G401 (cell line): ENCODE data around the gene SMIM14. TPM values are rescaled to one million over a fixed set of nuclear protein-coding genes. Genes with fewer than 3 reads are reported as not detected.
A peak's percentile ranks its signal among the peaks of the same experiment; 100 is the strongest.
"Not testable (repeated sequence)": the region's sequence is repeated elsewhere in the genome, so short reads cannot be mapped to it uniquely, and the experiment has no call there.

ENCODE experiments used
- DNase-seq: peaks from one replicate; pipeline ENCODE4 v3.0.0-alpha.2; 2015; ENCODE audit warnings: low spot score
- in situ Hi-C: cut with HindIII; loops from 2 replicates; pipeline ENCODE4 v1.10.0; 2016; ENCODE audit warnings: low sequenced_read_pairs, mixed read lengths
- total RNA-seq: library from RNA; depleted of rRNA; stranded (reverse); fragments of >200 nt; shearing (Covaris generic); gene quantifications from 2 replicates; pipeline ENCODE4 v1.2.3, GENCODE V29; 2014

SMIM14 gene
- total RNA-seq, 1 experiment from 2014 or later, result 37.4 TPM

DNA sequence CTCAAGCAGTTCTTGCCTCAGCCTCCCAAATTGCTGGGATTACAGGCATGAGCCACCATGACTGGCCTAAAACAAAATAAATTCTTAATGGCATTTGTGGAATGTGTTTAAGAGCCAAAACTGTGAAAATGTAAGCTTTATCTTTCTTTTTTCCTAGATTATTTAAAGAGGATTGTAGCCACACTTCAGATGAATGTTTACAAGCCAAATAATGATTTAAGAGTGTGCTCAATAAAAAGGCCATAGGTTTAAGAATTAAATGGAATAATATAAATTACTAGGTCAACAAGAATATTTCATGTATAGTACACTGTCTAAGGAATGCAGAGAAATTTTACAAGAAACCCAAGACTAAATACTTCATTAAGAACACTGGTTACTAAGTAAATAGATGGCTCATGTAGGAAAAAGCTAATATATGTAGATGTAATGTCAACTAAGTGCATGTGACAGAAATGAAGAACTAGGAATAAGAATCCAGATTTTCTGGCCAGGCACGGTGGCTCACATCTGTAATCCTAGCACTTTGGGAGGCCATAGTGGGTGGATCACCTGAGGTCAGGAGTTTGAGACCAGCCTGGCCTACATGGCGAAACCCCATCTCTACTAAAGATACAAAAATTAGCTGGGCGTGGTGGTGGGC, 90.1 kb downstream of the SMIM14 start:
- in situ Hi-C loops, result no loop called here
- no peak for DNase-seq

DNA sequence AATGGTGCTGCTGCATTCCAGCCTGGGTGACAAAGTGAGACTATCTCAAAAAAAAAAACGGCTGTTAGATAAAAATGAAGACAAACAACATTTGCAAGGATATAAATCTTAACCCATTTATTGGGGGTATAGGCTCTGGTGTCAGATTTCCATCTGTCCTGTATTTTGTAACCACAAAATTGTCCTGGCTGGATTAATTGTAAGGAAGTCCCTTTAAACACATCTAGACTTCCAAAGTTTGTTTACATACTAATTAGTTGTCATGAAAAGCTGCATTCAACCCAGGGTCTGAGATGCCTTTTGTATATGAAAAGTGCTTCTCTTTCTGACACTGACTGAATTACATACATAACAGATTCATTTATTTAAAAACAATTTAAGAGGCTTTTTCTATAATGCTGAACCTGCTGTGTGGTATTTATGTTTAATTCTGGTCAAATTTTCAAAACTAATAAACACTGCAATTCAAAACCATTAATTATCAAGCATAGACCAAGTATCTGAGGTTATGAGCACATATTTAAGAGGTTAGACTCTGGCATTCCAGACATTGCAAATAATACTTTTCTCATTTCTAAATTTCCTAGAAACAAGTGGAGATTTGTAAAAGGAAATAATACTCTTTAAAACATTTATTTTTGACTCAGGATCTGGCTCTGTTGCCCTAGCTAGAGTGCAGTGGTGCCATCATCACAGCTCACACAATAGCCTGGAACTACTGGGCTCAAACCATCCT, 93.9 kb downstream of the SMIM14 start:
- DNase-seq, result no peak
- in situ Hi-C loops, result no loop called here

DNA sequence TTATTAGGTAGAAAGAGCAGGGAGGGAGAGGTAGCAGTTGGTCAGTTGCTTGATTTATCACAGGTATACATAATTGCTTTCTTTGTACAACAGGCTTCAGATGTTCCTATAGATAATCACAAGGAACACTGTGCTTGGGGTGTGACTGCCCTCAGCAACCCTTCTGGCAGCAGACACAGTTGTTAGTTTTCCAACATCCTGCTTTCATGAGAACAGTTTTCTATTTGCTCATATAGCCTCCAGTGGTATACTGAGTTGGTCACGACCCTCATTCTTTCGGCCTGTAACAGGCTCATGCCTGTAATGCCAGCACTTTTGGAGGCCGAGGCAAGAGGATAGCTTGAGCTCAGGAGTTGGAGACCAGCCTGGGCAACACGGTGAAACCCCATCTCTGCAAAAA, 94.6 kb downstream of the SMIM14 start:
- in situ Hi-C loops, DNase-seq: not testable (repeated sequence)

DNA sequence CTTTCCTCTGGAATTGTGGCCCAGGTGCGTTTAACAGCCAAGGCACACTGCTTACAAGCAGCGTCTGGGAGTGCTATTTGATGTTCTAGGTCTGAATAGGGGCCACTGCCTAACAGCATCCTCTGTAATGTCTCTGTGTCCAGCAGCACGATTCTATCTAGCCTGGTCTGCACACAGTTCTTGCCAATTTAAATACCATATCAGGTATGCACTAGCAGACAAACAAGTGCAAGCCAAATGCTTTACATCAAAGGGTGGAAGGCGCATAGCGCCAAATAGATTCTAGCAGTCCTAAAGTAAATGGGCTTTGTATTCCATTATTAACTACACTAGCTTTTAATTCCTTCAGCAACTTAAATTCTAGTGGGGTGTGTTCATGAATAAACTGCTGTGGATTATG, 95.6 kb downstream of the SMIM14 start:
- DNase-seq, result no peak
- in situ Hi-C loops, result no loop called here

DNA sequence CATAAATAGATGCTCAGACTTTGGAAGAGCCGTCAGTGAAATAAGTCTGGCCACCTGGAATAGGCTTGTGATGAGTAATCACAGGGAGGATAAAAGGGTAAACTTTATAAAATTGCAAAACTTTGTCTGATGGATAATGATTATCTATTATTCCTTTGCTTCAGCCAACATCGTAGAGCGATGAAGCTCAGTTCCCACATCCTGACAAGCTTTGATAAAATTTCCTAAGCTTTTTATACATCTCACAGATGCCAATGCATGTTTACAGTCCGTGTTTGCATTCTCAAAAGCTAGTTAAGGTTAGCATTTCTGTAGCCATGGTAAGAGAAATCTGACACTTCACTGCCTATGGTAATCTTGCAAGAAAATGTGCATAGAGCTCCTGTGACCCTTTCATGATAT, 96.1 kb downstream of the SMIM14 start:
- DNase-seq, result no peak
- in situ Hi-C loops, result no loop called here

DNA sequence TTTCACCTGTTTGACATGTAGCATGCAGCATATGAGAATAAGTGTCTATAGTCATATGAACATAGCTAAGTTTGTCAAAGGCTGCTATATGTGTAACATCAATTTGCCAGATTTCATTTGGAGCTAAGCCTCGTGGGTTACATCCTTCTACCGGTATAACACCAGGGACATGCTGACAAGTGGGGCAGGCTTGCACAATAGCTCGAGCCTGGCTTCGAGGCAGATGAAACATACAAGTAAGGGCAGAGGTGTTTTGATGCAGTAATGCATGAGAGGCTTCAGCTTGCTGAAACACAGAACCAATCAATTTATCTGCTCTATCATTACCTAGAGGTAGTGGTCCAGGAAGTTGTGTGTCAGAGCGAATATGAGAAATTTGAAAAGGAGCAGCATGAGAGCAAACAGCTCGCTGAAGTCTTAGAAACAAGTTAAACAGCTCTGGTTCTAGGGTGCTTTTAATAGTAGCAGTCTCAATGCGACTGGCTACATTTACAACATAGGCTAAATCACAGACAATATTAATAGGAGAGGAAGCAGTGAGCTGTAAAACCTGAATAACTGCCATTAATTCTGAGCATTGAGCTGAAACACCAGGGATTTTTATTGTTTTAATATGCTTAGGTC, 96.6 kb downstream of the SMIM14 start:
- no peak for DNase-seq
- in situ Hi-C loops, result no loop called here

DNA sequence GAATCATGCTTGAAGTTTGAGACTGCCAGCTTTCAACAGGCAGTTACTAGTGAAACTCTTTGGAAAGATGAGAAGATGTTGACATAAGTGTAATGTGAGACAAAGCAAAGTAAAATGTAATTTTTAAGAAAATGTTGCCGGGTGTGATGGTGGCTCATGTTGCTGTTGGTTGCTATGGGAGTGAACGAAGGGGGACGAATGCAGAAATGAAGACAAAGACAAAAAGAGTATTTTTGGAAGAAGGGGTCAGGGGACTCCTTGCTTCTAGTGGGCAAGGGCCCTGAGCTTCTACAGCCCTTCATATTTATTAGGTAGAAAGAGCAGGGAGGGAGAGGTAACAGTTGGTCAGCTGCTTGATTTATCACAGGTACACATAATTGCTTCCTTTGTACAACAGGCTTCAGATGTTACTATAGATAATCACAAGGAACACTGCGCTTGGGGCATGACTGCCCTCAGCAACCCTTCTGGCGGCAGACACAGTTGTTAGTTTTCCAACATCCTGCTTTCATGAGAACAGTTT, 99.5 kb downstream of the SMIM14 start:
- in situ Hi-C loops, result no loop called here
- DNase-seq, result no peak

DNA sequence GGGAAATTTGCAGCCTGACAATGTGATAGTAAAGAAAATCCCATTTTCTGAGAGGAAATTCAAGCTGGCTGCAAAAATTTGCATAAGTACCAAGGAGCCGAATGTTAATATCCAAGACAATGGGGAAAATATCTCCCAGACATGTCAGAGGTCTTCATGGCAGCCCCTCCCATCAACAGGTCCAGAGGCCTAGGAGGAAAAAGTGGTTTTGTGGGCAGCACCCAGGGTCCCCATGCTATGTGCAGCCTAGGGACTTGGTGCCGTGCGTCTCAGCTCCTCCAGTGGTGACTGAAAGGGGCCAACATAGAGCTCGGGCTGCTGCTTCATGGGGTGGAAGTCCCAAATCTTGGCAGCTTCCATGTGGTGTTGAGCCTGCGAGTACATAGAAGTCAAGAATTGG, 105.1 kb downstream of the SMIM14 start:
- in situ Hi-C loops, result no loop called here
- no peak for DNase-seq

DNA sequence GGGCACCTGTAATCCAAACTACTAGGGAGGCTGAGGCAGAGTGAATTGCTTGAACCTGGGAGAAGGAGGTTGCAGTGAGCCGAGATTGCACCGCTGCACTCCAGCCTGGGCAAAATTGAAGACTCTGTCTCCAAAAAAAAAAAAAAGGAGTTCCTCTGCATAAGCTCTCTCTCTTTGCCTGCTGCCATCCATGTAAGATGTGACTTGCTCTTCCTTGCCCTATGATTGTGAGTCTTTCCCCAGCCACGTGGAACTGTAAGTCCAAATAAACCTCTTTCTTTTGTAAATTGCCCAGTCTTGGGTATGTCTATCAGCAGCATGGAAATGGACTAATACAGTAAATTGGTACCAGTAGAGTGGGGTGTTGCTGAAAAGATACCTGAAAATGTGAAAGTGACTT, 106.4 kb downstream of the SMIM14 start:
- DNase-seq, in situ Hi-C loops: not testable (repeated sequence)

DNA sequence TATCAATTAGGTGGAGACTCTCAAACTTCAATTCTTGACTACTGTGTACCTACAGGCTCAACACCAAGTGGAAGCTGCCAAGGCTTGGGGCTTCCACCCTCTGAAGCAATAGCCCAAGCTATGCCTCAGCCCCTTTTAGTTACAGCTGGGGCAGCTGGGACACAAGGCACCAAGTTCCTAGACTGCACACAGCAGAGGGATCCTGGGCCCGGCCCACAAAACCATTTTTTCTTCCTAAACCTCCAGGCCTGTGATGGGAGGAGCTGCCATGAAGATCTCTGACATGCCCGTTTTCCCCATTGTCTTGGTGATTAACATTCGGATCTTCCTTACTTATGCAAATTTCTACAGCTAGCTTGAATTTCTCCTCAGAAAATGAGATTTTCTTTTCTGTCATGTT, 108.0 kb downstream of the SMIM14 start:
- DNase-seq, result no peak
- in situ Hi-C loops, result no loop called here

DNA sequence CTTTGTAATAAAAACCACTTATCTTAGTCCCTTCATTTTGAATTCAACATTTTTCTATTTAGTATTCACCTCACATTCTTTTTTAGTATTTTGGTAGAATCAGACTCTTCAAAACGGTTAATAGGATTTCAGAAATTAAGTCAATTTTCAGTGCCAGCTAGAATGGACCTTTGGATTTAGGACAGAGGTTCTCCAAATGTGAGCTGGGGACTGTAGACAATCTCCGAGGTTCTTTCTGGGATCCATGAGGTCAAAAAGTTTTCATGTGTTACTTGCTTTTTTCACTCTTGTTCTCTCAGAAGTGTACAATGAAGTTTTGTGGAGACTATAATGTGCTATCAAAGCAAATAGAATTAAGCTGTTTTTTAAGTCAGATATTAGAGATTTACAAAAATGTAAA, 109.1 kb downstream of the SMIM14 start:
- in situ Hi-C loops, result no loop called here
- DNase-seq, result no peak

DNA sequence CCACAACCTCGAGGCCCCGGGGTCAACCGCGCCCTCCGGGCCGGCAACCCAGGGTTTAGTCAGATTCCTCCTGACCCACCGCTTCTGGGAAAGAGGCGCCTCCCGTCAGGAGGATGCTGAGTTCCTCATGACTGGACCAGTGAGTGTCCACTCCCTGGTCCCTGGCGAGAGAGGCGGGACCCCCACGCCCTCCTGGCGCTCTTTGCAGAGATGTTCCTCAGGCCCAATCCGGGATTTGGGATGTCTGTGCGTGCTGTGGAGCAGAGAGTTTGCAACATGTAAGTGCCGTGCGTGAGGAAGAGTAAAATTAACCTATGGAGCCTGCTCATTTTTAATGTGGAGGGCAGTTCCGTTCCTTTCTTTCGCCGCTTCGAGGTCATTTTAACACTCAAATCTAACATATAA, 110.6 kb downstream of the SMIM14 start:
- peak; percentile 68 for DNase-seq
- in situ Hi-C loops, result no loop called here

DNA sequence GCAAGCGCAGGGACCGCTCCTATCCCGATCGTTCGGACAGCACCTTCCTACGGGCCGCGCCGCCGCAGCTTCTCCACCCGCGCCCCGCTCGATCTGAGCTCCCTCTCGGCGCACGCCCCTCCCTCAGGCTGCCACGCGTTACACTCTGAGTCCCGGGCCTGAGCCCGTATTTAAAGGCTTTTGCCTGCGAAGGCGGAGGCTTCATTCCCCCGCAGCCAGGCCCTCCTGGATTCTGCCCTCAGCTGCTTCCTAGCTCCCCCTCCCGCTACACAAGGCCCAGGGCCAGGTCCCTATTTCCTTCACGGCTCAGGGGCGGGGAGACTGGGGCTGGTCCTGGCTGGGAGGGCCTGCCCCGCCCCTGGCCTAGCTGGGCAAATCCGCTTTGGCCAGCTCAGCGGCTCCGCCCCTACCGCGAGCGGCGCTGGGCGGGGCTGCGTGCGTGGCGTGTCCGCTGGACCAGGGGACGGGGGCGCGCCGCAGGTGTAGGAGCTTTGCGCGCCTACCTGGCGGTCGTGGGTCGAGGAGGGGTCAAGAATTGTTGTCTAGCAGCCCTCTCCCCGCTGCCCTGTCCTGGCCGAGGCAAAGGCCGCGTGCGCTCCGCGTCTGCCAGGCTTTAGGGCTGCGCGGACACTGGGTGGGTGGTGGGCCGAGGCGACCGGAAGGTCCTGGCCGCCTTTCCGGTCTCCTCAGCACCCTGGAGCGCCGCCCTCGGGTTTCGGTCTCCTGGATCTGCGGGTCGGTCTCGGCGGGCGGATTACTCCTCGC, 111.2 kb downstream of the SMIM14 start, which contains the start of gene UGDH:
UGDH (minus strand) TSS at position 144 of the 765 bp plus-strand sequence. CDS start 5,927 bp downstream, outside the sequence.
- in situ Hi-C loops, result no loop called here
- DNase-seq, result peak; percentile 99

DNA sequence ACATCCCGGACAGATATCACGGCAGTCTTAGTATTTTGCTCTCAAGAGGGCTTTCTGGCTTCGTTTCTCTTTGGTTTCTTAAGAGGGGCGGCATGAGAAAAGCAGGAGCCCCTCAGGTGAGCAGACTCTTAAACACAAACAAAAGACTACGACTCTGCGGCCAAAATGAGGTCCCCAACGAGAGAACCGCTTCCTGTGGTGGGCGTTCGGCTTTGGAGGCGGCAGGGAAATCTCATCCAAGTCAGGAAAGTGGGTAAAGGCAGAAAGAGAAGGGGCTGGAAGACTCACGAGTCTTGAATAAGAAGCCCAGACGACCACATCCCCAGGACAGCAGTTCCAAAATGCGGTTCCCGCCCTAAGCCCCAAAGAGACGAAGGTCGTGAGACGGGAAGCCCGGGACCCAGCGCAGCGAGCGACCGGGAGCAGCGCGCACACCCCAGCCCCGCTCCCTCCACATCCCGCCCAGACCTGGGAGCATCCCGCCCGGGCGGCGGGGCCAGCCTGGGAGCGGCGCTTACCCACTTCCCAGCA, 111.8 kb downstream of the SMIM14 start:
- in situ Hi-C loops, result no loop called here
- DNase-seq, result no peak

DNA sequence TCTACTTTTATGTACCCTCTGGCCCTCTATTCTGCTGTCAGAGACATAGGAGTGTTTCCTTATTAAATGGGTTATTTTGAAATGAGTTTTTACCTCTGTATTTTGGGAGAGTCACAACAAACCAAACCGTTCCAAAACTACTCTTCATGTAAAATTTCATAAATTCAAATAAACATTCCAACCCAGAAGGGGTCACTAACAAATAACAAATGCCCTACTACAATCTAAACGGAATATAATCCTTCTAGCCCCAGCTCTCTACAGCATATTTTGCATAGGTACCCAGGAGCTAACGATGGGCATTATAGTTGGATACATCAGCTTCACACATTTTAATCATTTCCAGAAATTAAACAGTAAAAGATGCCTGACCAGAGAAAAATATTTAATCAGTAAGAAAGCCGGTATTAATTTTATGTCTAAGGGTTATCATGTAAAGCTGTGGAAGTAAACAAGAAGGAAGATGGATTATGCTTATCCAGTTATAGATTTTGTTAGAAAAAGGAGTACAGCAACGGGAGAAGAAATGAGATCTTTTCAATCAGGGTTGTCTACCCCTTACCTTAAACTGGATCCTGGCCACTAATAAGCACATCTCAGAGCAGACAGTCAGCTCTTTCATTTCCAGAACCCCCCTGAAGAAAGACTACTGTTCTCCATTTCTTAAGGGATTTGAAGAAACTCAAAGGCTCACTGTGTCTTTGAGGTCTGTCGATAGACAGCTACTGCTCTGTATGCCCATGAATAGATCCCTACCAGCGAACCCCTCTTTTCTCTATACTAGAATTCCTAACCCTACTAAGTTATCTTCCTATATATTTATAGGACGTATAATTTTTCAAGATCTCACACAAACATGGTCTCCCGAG, 112.6 kb downstream of the SMIM14 start:
- in situ Hi-C loops, result no loop called here
- DNase-seq, result peak; percentile 44

DNA sequence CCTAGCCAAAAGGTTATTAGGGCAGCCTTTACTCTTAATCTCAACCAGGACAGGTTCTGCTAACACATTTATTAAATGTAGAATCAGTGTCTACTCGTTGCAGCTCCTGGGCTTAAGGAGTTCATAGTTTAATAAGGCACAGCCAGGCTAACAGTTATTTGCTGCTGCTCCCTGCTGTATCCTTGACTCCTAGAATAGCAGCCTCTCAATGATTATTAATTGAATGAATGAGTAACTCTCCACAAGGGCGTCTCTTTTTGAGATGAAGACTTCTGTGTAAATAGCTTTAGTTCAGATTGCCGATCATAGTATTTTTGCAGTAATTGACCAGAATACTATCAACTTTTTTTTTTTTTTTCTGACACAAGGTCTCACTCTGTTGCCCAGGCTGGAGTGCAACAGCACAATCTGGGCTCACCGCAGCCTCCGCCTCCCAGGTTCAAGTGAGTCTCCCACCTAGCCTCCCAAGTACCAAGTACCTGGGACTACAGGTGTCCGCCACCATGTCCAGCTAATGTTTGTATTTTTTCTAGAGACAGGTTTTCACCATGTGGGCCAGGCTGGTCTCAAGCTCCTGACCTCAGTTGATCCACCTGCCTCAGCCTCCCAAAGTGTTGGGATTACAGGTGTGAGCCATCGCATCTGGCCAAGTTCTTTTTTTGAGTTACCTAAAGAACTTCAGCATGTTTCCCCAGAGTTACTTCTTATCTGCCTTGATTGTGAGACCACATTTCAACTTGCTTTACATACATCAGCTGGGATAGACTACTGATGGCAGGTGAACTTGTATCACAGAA, 114.3 kb downstream of the SMIM14 start:
- DNase-seq, result no peak

DNA sequence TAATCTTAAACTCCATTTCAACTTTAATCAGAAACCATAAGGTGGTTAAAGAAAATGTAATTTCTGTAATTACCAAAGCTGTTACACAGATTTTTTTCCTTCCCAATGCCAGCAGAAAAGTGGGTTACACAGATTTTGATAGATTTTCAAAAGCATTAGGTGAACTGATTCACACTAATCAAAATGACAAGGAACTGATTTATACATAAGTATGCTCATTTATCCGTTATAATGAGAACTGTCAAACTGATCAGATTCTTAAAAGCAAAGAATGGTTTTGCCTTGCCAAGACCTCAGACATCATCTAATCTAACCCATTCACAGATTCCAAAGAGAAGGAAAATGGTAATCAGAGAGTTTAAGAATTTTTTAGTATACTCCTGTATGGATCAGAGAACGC, 116.6 kb downstream of the SMIM14 start:
- in situ Hi-C loops, result no loop called here
- DNase-seq, result no peak

More for the DNA sequence above, 114.3 kb downstream of the SMIM14 start:
- in situ Hi-C loops, result no loop called here
